H9 (cell line): ENCODE results near the gene GBGT1. TPM values are rescaled to one million over a fixed set of nuclear protein-coding genes. Genes with fewer than 3 reads are reported as not detected.

Experiments
- DNase-seq: peaks from one replicate; pipeline ENCODE4 v3.0.0-alpha.2; 2017
- H2AFZ ChIP-seq: one replicate; pipeline ENCODE4 v1.6.1; 2013; ENCODE audit warnings: mild to moderate bottlenecking, low read length, control low read depth, moderate library complexity
- H2AK5ac ChIP-seq: 2 replicates; pipeline ENCODE4 v1.6.1; 2013; ENCODE audit warnings: low read length, control low read depth, mixed read lengths; ENCODE audit not compliant: insufficient read length
- H2BK120ac ChIP-seq: one replicate; pipeline ENCODE4 v1.6.1; 2013; ENCODE audit warnings: low read depth, mild to moderate bottlenecking, low read length, control low read depth, inconsistent platforms; ENCODE audit not compliant: poor library complexity, severe bottlenecking
- H2BK12ac ChIP-seq: 2 replicates; pipeline ENCODE4 v1.6.1; 2013; ENCODE audit warnings: low read length, control low read depth, mixed read lengths, low read depth; ENCODE audit not compliant: insufficient read length
- H2BK15ac ChIP-seq: 2 replicates; pipeline ENCODE4 v1.6.1; 2013; ENCODE audit warnings: low read depth, low read length, control low read depth
- H2BK20ac ChIP-seq: one replicate; pipeline ENCODE4 v1.6.1; 2013; ENCODE audit warnings: low read depth, mild to moderate bottlenecking, low read length, control low read depth, inconsistent platforms; ENCODE audit not compliant: poor library complexity, severe bottlenecking
- H2BK5ac ChIP-seq: 2 replicates; pipeline ENCODE4 v1.6.1; 2013; ENCODE audit warnings: low read length, control low read depth, mixed read lengths; ENCODE audit not compliant: insufficient read length
- H3K14ac ChIP-seq: 2 replicates; pipeline ENCODE4 v1.6.1; 2013; ENCODE audit warnings: low read length, control low read depth; ENCODE audit not compliant: insufficient read depth
- H3K18ac ChIP-seq: 2 replicates; pipeline ENCODE4 v1.6.1; 2013; ENCODE audit warnings: low read depth, mild to moderate bottlenecking, mixed read lengths, low read length, control low read depth; ENCODE audit not compliant: insufficient read length
- H3K23ac ChIP-seq: 2 replicates; pipeline ENCODE4 v1.6.1; 2013; ENCODE audit warnings: low read length, control low read depth, mixed read lengths, low read depth; ENCODE audit not compliant: insufficient read length
- H3K23me2 ChIP-seq: 2 replicates; pipeline ENCODE4 v1.6.1; 2013; ENCODE audit warnings: low read depth, mild to moderate bottlenecking, mixed read lengths, low read length, control low read depth; ENCODE audit not compliant: insufficient read length, poor library complexity, severe bottlenecking
- H3K27ac ChIP-seq: 2 replicates; pipeline ENCODE4 v1.5.1; 2013; ENCODE audit warnings: low read length, control low read depth, mixed read lengths, low read depth; ENCODE audit not compliant: insufficient read length
- H3K27me3 ChIP-seq: 2 replicates; pipeline ENCODE4 v1.6.1; 2013; ENCODE audit warnings: low read length, control low read depth, inconsistent platforms; ENCODE audit not compliant: insufficient read depth
- H3K4ac ChIP-seq: 2 replicates; pipeline ENCODE4 v1.6.1; 2013; ENCODE audit warnings: low read depth, mild to moderate bottlenecking, control low read depth, inconsistent platforms, low read length, moderate library complexity
- H3K4me1 ChIP-seq: 2 replicates; pipeline ENCODE4 v1.6.1; 2013; ENCODE audit warnings: low read length, control low read depth, inconsistent platforms; ENCODE audit not compliant: insufficient read depth
- H3K4me2 ChIP-seq: 2 replicates; pipeline ENCODE4 v1.6.1; 2013; ENCODE audit warnings: low read length, control low read depth, mixed read lengths; ENCODE audit not compliant: insufficient read length, insufficient read depth
- H3K56ac ChIP-seq: 2 replicates; pipeline ENCODE4 v1.6.1; 2013; ENCODE audit warnings: low read depth, mild to moderate bottlenecking, mixed read lengths, low read length, control low read depth; ENCODE audit not compliant: insufficient read length
- H3K79me1 ChIP-seq: 2 replicates; pipeline ENCODE4 v1.6.1; 2013; ENCODE audit warnings: low read depth, mild to moderate bottlenecking, moderate library complexity, low read length, control low read depth, inconsistent platforms; ENCODE audit not compliant: insufficient read depth, poor library complexity, severe bottlenecking
- H3K79me2 ChIP-seq: 2 replicates; pipeline ENCODE4 v1.6.1; 2013; ENCODE audit warnings: low read length, control low read depth, inconsistent platforms; ENCODE audit not compliant: insufficient read depth
- H3K9ac ChIP-seq: 2 replicates; pipeline ENCODE4 v1.6.1; 2013; ENCODE audit warnings: low read length, control low read depth, mixed read lengths; ENCODE audit not compliant: insufficient read length; ENCODE audit errors: extremely low read depth
- H3K9me3 ChIP-seq: one replicate; pipeline ENCODE4 v1.6.1; 2013; ENCODE audit warnings: low read depth, low read length, inconsistent platforms; ENCODE audit not compliant: control insufficient read depth
- H3T11ph ChIP-seq: one replicate; pipeline ENCODE4 v1.6.1; 2013; ENCODE audit warnings: mild to moderate bottlenecking, low read length, control low read depth, inconsistent platforms
- H4K20me1 ChIP-seq: one replicate; pipeline ENCODE4 v1.6.1; 2013; ENCODE audit not compliant: control insufficient read depth, insufficient read length, insufficient read depth
- H4K5ac ChIP-seq: 2 replicates; pipeline ENCODE4 v1.6.1; 2013; ENCODE audit warnings: low read depth, mild to moderate bottlenecking, mixed read lengths, low read length, control low read depth; ENCODE audit not compliant: insufficient read length
- H4K8ac ChIP-seq: replicated peaks from 2 replicates; pipeline ENCODE4 v1.6.1; 2013; ENCODE audit warnings: low read length, control low read depth, mixed read lengths, low read depth; ENCODE audit not compliant: insufficient read length
- H4K91ac ChIP-seq: 2 replicates; pipeline ENCODE4 v1.6.1; 2013; ENCODE audit warnings: low read depth, mild to moderate bottlenecking, moderate library complexity, mixed read lengths, low read length, control low read depth; ENCODE audit not compliant: insufficient read length
- H3K27ac Mint-ChIP-seq, 3 experiments: 2 replicates in 2 of 3; 3 replicates in 1 of 3; pipeline ENCODE4 v1.8.0; 2020 to 2021; ENCODE audit warnings: mixed read lengths in 3 of 3, mild to moderate bottlenecking in 1 of 3, moderate library complexity in 1 of 3
- H3K27me3 Mint-ChIP-seq: 2 replicates; pipeline ENCODE4 v1.8.0; 2021; ENCODE audit warnings: low read depth, mild to moderate bottlenecking, moderate library complexity, mixed read lengths
- H3K36me3 Mint-ChIP-seq, 3 experiments: 2 replicates in 2 of 3; 3 replicates in 1 of 3; pipeline ENCODE4 v1.8.0; 2020 to 2021; ENCODE audit warnings: low read depth in 3 of 3, mixed read lengths in 3 of 3; ENCODE audit not compliant: insufficient read depth in 1 of 3
- H3K4me1 Mint-ChIP-seq, 2 experiments: 2 replicates each; pipeline ENCODE4 v1.8.0; 2020; ENCODE audit warnings: mixed read lengths in 2 of 2
- H3K4me3 Mint-ChIP-seq, 2 experiments: 2 replicates in 1 of 2; 3 replicates in 1 of 2; pipeline ENCODE4 v1.8.0; 2020 to 2021; ENCODE audit warnings: mild to moderate bottlenecking in 2 of 2, mixed read lengths in 2 of 2, moderate library complexity in 1 of 2
- H3K9me3 Mint-ChIP-seq, 2 experiments: 2 replicates in 1 of 2; 3 replicates in 1 of 2; pipeline ENCODE4 v1.8.0; 2020; ENCODE audit warnings: mild to moderate bottlenecking in 2 of 2, mixed read lengths in 2 of 2, moderate library complexity in 1 of 2
- WGBS: extraction: QIAGEN DNeasy Blood & Tissue Kit; methylation state at CpG from one replicate; pipeline ENCODE4 v1.1.7; 2013; ENCODE audit warnings: missing lambda C conversion rate, low lambda C conversion rate, mixed read lengths; ENCODE audit not compliant: insufficient read length; ENCODE audit errors: extremely low coverage; 5-methylcytosine and 5-hydroxymethylcytosine counted together
- total RNA-seq: library from RNA; stranded (reverse); gene quantifications from 2 replicates; pipeline ENCODE4 v1.2.1, GENCODE V29; 2021
- TF ChIP-seq, protein P1 (sequence below): fragments of 200-600 bp; sonication (generic); conservative IDR thresholded peaks from 3 replicates; pipeline ENCODE4 v1.8.0; 2021; ENCODE audit warnings: antibody characterized with exemption, mild to moderate bottlenecking

The GBGT1 gene
- total RNA-seq, 1 experiment from 2014 or later: 9.3 TPM

DNA sequence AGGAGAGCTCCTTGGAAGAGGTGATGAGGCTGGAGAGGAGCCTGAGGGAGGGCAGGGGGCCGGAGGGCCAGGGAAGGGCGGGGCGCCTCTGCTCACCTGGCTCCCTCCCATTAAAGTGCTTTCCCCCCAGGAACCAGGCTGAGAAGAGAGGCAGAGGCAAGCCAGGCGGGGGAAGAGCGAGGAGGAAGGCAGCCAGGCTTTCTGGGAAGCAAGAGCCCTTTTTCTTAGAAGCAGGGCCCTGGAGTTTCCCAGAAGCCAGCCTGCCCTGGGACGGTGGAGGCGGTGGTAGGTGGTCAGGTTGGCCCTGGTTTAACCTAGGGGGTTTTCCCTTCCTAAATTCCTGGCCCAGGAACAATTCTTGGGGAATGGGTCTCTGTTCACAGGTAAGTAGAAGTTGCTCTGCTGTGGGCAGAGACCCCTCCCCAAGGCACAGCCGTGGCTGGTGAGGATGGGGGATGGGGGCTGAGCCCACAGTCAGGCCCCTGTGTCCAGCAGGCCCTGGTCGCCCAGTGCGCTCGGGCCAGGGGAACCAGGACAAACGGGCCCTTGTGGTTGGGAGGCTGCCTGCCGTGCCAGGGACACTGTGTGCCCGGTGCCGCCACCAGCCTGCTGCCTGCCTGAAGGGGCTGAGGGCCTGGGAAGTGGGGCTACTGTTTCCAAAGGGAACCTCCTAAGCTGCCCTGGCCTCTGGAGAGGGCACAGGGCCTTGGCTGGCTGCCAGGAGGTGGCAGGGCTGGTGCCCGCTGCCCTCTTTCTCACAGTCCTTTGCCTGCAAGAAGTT is 26.1 kb downstream of the GBGT1 start:
- Mint-ChIP-seq H3K9me3 (no peaks in the 10 kb centered on the region), H3K4me3 (no peak overlapping the region), H3K27ac (peak overlapping the region in 2 of 3 experiments; percentile 17 to 33; a peak in 3 of 7 replicates), H3K27me3 (peaks cover 1% of the 10 kb centered on the region; the same call in 1 of the 2 replicates), H3K36me3 (no peaks in the 10 kb centered on the region), H3K4me1 (peaks cover 7 to 18% of the 10 kb centered on the region in 2 experiments; a peak in 3 of 4 replicates)
- TF ChIP-seq, protein P1, sequence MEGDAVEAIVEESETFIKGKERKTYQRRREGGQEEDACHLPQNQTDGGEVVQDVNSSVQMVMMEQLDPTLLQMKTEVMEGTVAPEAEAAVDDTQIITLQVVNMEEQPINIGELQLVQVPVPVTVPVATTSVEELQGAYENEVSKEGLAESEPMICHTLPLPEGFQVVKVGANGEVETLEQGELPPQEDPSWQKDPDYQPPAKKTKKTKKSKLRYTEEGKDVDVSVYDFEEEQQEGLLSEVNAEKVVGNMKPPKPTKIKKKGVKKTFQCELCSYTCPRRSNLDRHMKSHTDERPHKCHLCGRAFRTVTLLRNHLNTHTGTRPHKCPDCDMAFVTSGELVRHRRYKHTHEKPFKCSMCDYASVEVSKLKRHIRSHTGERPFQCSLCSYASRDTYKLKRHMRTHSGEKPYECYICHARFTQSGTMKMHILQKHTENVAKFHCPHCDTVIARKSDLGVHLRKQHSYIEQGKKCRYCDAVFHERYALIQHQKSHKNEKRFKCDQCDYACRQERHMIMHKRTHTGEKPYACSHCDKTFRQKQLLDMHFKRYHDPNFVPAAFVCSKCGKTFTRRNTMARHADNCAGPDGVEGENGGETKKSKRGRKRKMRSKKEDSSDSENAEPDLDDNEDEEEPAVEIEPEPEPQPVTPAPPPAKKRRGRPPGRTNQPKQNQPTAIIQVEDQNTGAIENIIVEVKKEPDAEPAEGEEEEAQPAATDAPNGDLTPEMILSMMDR: no peak
- Histone ChIP-seq H3K23me2 (peaks cover 3% of the 10 kb centered on the region), H3K27ac (no peak overlapping the region), H2AK5ac (no peak overlapping the region), H3K4me1 (no peaks in the 10 kb centered on the region), H3K4me2 (no peak overlapping the region), H3K14ac (no peak overlapping the region; the same call in 1 of the 2 replicates), H3K79me2 (no peaks in the 10 kb centered on the region), H3K27me3 (no peaks in the 10 kb centered on the region), H4K5ac (no peak overlapping the region), H2BK5ac (no peak overlapping the region), H3K79me1 (no peaks in the 10 kb centered on the region), H2BK20ac (no peak overlapping the region), H2AFZ (no peak overlapping the region), H3K23ac (no peak overlapping the region), H3K9me3 (no peaks in the 10 kb centered on the region), H3K4ac (no peak overlapping the region), H4K20me1 (no peaks in the 10 kb centered on the region), H3K9ac (no peak overlapping the region), H4K91ac (no peak overlapping the region), H4K8ac (no peak overlapping the region), H3K18ac (no peak overlapping the region), H2BK15ac (no peak overlapping the region), H2BK12ac (no peak overlapping the region), H2BK120ac (no peak overlapping the region), H3T11ph (no peak overlapping the region), H3K56ac (no peak overlapping the region)
- DNase-seq: no peak
- no CpG with 5 or more reads among the region's 16 CpGs for WGBS
